ENCODE data around the gene S100A12.

DNA sequence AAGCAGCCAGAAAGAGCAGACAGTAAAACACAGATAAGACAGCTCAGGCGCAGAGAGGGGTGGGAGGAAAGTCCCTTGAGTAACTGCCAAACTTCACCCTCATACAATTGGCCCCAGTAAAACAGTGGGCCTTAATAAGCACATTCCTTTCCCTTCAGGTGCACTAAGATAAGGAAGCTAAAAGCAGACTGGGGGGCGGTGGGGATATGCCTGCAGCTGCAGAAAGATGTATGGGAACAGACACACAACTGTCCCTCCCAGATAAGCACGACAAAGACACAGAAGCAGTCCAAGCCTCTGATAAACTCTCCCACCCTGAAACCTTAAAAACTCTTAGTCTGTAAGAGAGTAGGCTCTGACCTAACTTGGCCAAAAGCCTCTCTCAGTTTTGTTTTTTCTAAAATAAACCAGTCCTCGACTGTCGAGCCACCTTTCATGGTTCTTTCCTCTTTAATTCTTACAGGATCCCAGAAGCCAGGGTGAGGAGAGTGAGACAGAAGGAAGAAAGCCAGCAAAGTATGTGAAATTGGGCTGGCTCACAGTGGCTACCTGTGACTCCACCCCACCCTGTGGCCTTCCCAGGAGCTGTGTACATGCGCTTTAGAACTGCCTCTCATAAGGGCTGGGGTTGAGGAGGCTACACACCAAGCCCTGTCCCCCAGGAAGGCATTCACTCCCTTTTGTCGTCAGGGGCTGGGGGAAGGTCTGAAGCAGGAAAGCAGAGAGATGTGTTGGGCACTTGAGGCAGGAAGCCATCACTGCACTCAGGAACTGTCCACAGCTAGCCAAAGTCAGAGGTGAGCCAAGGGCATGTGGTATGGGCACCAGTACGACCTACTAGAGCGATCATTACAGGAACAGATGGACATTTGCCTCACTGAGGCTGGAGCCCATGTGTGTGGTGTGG lies 31.4 kb downstream of the S100A12 start:
- TF ChIP-seq EZH2 (IDR thresholded peaks at IDR 0.05; ENCODE audit: borderline replicate concordance), result no peak
- TF ChIP-seq CTCF (IDR thresholded peaks at IDR 0.05; ENCODE audit: poor library complexity), result no peak

Data from hepatocyte (in vitro differentiated cells).